HCT116 (cell line): ENCODE data around the gene TAPBPL. TPM values are rescaled to one million over a fixed set of nuclear protein-coding genes. Genes with fewer than 3 reads are reported as not detected.

Source experiments
- ATAC-seq: fragments of 200-7000 bp; cut with Tn5 transposase; 2 replicates; pipeline ENCODE4 v1.9.1; 2020; ENCODE audit warnings: mild to moderate bottlenecking, moderate library complexity
- BruUV-seq: library from RNA; stranded (reverse); fragments of 400-500 nt; replicated peaks from 2 replicates; lab custom pipeline; 2021; lab: Mats Ljungman, UMichigan
- CTCF ChIA-PET: fragments of 300-600 bp; sonication (Branson Sonifier 250); formaldehyde crosslinking; loops from one replicate; lab custom pipeline; 2021; ENCODE audit warnings: antibody characterized with exemption; lab: Charles Lee
- POLR2A ChIA-PET: fragments of 300-600, 350-600 bp; sonication (Branson Sonifier 250); formaldehyde crosslinking; loops from one replicate; lab custom pipeline; 2021; ENCODE audit warnings: antibody characterized with exemption; lab: Charles Lee
- RAD21 ChIA-PET, 2 experiments: fragments of 300-600 bp; sonication (Branson Sonifier 250); formaldehyde crosslinking; loops; one replicate each; lab custom pipeline; 2023; ENCODE audit warnings: low total read pairs in 2 of 2; ENCODE audit not compliant: uncharacterized antibody in 2 of 2, unreplicated experiment in 2 of 2, low non-redundant PET in 1 of 2; lab: Charles Lee
- DNase-seq: peaks from one replicate; pipeline ENCODE4 v3.0.0-alpha.2; 2010; ENCODE audit warnings: low read depth, low spot score
- H2AFZ ChIP-seq: fragments of 200-600 bp; shearing (Covaris generic), sonication (generic); 2 replicates; pipeline ENCODE4 v1.6.1; 2017; ENCODE audit warnings: low read depth, mixed run types, mixed read lengths, antibody characterized with exemption, low read length; ENCODE audit not compliant: poor library complexity, severe bottlenecking
- H3K27ac ChIP-seq: 2 replicates; pipeline ENCODE4 v1.5.1; 2012; ENCODE audit warnings: low read depth, low read length
- H3K27me3 ChIP-seq: fragments of 200-600 bp; sonication (generic); 2 replicates; pipeline ENCODE4 v1.6.1; 2016; ENCODE audit warnings: mixed run types, low read length, mixed read lengths; ENCODE audit not compliant: insufficient read depth
- H3K36me3 ChIP-seq, 2 experiments: fragments of 200-500 bp in 1 of 2; fragments of 200-600 bp in 1 of 2; sonication (Bioruptor generic) in 1 of 2; sonication (generic) in 1 of 2; 2 replicates each; pipeline versions ENCODE4 v1.5.1 to v1.6.1; 2014 to 2016; ENCODE audit warnings: low read length in 2 of 2, inconsistent platforms in 1 of 2, mixed read lengths in 1 of 2, mixed run types in 1 of 2; ENCODE audit not compliant: insufficient read depth in 2 of 2, control insufficient read depth in 1 of 2
- H3K4me1 ChIP-seq, 2 experiments: fragments of 200-600 bp in 1 of 2; sonication (generic) in 1 of 2; 2 replicates each; pipeline versions ENCODE4 v1.5.1 to v1.6.1; 2012 to 2017; ENCODE audit warnings: low read length in 2 of 2, inconsistent platforms in 1 of 2, mild to moderate bottlenecking in 1 of 2, mixed read lengths in 1 of 2, mixed run types in 1 of 2, moderate library complexity in 1 of 2; ENCODE audit not compliant: insufficient read depth in 2 of 2, control insufficient read depth in 1 of 2
- H3K4me2 ChIP-seq: fragments of 200-600 bp; sonication (generic); 2 replicates; pipeline ENCODE4 v1.6.1; 2017; ENCODE audit warnings: mixed run types, low read length, mixed read lengths
- H3K4me3 ChIP-seq, 2 experiments: fragments of 200-600 bp in 1 of 2; sonication (generic) in 1 of 2; replicated peaks in 1 of 2; 2 replicates each; pipeline ENCODE4 v1.5.1; 2011 to 2016; ENCODE audit warnings: low read length in 2 of 2, control low read depth in 1 of 2, low read depth in 1 of 2, mild to moderate bottlenecking in 1 of 2, mixed read lengths in 1 of 2, mixed run types in 1 of 2
- H3K79me2 ChIP-seq: fragments of 200-600 bp; sonication (generic); 2 replicates; pipeline ENCODE4 v1.6.1; 2017; ENCODE audit warnings: mild to moderate bottlenecking, mixed run types, low read length, moderate library complexity, mixed read lengths; ENCODE audit not compliant: insufficient read depth
- H3K9ac ChIP-seq: fragments of 200-600 bp; sonication (generic); 2 replicates; pipeline ENCODE4 v1.6.1; 2016; ENCODE audit warnings: low read length, mixed read lengths
- H3K9me2 ChIP-seq: fragments of 200-600 bp; sonication (generic), shearing (Covaris generic); 2 replicates; pipeline ENCODE4 v1.6.1; 2017; ENCODE audit warnings: mixed run types, mild to moderate bottlenecking, moderate library complexity; ENCODE audit not compliant: insufficient read depth
- H3K9me3 ChIP-seq, 2 experiments: fragments of 200-500 bp in 1 of 2; fragments of 200-600 bp in 1 of 2; sonication (Bioruptor generic) in 1 of 2; sonication (generic) in 1 of 2; 2 replicates each; pipeline ENCODE4 v1.6.1; 2014 to 2017; ENCODE audit warnings: low read length in 2 of 2, mixed read lengths in 2 of 2, inconsistent platforms in 1 of 2, low read depth in 1 of 2, mild to moderate bottlenecking in 1 of 2, mixed run types in 1 of 2, moderate library complexity in 1 of 2; ENCODE audit not compliant: control insufficient read depth in 1 of 2, insufficient read depth in 1 of 2
- H4K20me1 ChIP-seq: fragments of 200-600 bp; sonication (generic), shearing (Covaris generic); 2 replicates; pipeline ENCODE4 v1.6.1; 2017; ENCODE audit warnings: mixed run types, mild to moderate bottlenecking, moderate library complexity; ENCODE audit not compliant: insufficient read depth
- CBX3 ChIP-seq: IDR thresholded peaks from 2 replicates; pipeline ENCODE4 v1.6.1; 2012; ENCODE audit warnings: low read depth
- EGR1 ChIP-seq: IDR thresholded peaks from 2 replicates; pipeline ENCODE4 v1.6.1; 2012; ENCODE audit warnings: low read depth
- EZH2 ChIP-seq: fragments of 200-600 bp; sonication (generic); IDR thresholded peaks from 2 replicates; pipeline ENCODE4 v1.6.1; 2017; ENCODE audit warnings: antibody characterized with exemption, mixed run types
- JUND ChIP-seq: IDR thresholded peaks from 2 replicates; pipeline ENCODE4 v1.6.1; 2012
- POLR2AphosphoS5 ChIP-seq: IDR thresholded peaks from 2 replicates; pipeline ENCODE4 v1.6.1; 2011; ENCODE audit warnings: mild to moderate bottlenecking, low read depth, low read length, moderate library complexity
- RAD21 ChIP-seq: IDR thresholded peaks from 2 replicates; pipeline ENCODE4 v1.6.1; 2012; ENCODE audit warnings: low read depth, mild to moderate bottlenecking
- REST ChIP-seq: IDR thresholded peaks from 2 replicates; pipeline ENCODE4 v1.6.1; 2012; ENCODE audit warnings: low read depth
- SIN3A ChIP-seq: IDR thresholded peaks from 2 replicates; pipeline ENCODE4 v1.6.1; 2012; ENCODE audit warnings: low read depth
- SP1 ChIP-seq: IDR thresholded peaks from 2 replicates; pipeline ENCODE4 v1.6.1; 2012; ENCODE audit warnings: low read depth
- SRF ChIP-seq: IDR thresholded peaks from 2 replicates; pipeline ENCODE4 v1.6.1; 2012; ENCODE audit warnings: low read depth
- TCF7L2 ChIP-seq: IDR thresholded peaks from 2 replicates; pipeline ENCODE4 v1.7.0; 2011; ENCODE audit warnings: borderline replicate concordance, inconsistent platforms; ENCODE audit not compliant: insufficient read depth, insufficient read length; ENCODE audit errors: extremely low read depth
- YY1 ChIP-seq: IDR thresholded peaks from 2 replicates; pipeline ENCODE4 v1.6.1; 2011; ENCODE audit warnings: low read length, low read depth, moderate library complexity, mild to moderate bottlenecking; ENCODE audit not compliant: insufficient replicate concordance; ENCODE audit errors: extremely low read depth
- ZFX ChIP-seq: fragments of 450-650 bp; IDR thresholded peaks from 2 replicates; pipeline ENCODE4 v1.6.1; 2017
- intact Hi-C: fragments of 100-400 bp; cut with micrococcal nuclease; formaldehyde crosslinking; loops from 2 replicates; pipeline ENCODE4 v1.10.0; 2022
- total RNA-seq: library from RNA; stranded (reverse); gene quantifications from one replicate; pipeline ENCODE4 v1.2.1, GENCODE V29; 2021; ENCODE audit not compliant: unreplicated experiment
- TF ChIP-seq, protein P1 (sequence below), 3 experiments: fragments of 200-600 bp in 1 of 3; sonication (generic) in 1 of 3; IDR thresholded peaks in 2 of 3; conservative IDR thresholded peaks in 1 of 3; 2 replicates each; pipeline ENCODE4 v1.5.1; 2012 to 2017; ENCODE audit warnings: low read depth in 2 of 3, low read length in 2 of 3, antibody characterized with exemption in 1 of 3, borderline replicate concordance in 1 of 3, control low read depth in 1 of 3, mild to moderate bottlenecking in 1 of 3, mixed read lengths in 1 of 3, mixed run types in 1 of 3, moderate library complexity in 1 of 3; ENCODE audit not compliant: insufficient read depth in 1 of 3
- TF ChIP-seq, protein P2 (sequence below): IDR thresholded peaks from 2 replicates; pipeline ENCODE4 v1.6.1; 2011; ENCODE audit warnings: mild to moderate bottlenecking, low read length, moderate library complexity; ENCODE audit not compliant: insufficient replicate concordance; ENCODE audit errors: extremely low read depth
- TF ChIP-seq, protein P3 (sequence below): IDR thresholded peaks from 2 replicates; pipeline ENCODE4 v1.6.1; 2012
- TF ChIP-seq, protein P4 (sequence below): IDR thresholded peaks from 2 replicates; pipeline ENCODE4 v1.6.1; 2012

TAPBPL gene
- total RNA-seq, 1 experiment from 2014 or later, result 0.54 TPM

DNA sequence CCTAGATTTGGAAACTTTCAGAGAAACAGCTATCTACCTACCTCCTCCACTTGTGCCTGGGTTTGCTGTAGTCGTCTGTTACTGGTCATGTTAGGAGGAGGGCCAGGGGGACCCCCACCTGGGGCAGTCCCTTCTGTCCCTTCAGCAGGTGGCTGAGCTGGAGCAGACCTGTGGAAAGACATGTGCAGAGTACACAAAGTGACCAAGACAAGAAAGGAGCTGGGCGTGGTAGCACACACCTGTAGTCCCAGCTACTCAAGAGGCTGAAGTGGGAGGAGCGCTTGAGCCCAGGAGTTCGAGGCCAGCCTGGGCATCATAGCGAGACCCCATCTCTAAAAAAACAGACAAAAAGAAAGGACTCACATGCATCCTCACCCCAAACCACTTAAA lies 14.3 kb downstream of the TAPBPL start:
- H3K4me2 ChIP-seq, result no peak overlapping the region
- ChIA-PET RAD21 (interaction anchor here (1.1 to 1.7 kb wide), 5 partner anchors 44 to 478 kb away, joined by 3 to 5 read pairs (median 5); no protein-coding TSS in a partner anchor), POLR2A (interaction anchor here (1.1 to 1.5 kb wide), 2 partner anchors 68 to 140 kb away, joined by 3 to 7 read pairs; partner anchors contain the start of gene GAPDH), CTCF (interaction anchor here (0.8 to 2.1 kb wide), 16 partner anchors 42 to 399 kb away, joined by 3 to 46 read pairs (median 5); partner anchors contain the start of gene TNFRSF1A)
- intact Hi-C loops, result loop anchor here (5.0 kb wide), 1 partner anchor 129 kb away; no protein-coding TSS in a partner anchor
- H3K9me2 ChIP-seq, result no peaks in the 10 kb centered on the region
- no peaks in the 10 kb centered on the region for H4K20me1 ChIP-seq
- no peaks in the 10 kb centered on the region for H3K27me3 ChIP-seq
- H2AFZ ChIP-seq, result no peak overlapping the region
- no TSS peak for BruUV-seq
- peaks cover 14 to 31% of the 10 kb centered on the region in 2 experiments; a peak in 3 of 4 replicates for H3K36me3 ChIP-seq
- H3K9ac ChIP-seq, result no peak overlapping the region
- no peak for DNase-seq
- H3K4me1 ChIP-seq, result peaks cover 8 to 17% of the 10 kb centered on the region in 2 experiments
- no peak for ATAC-seq
- H3K27ac ChIP-seq, result no peak overlapping the region
- TF ChIP-seq SIN3A (no peak), REST (no peak), EZH2 (no peak), TCF7L2 (no peak), ZFX (no peak), EGR1 (no peak), YY1 (no peak), CBX3 (no peak), SRF (no peak), RAD21 (no peak), SP1 (no peak), POLR2AphosphoS5 (no peak), JUND (no peak)
- TF ChIP-seq, protein P1, sequence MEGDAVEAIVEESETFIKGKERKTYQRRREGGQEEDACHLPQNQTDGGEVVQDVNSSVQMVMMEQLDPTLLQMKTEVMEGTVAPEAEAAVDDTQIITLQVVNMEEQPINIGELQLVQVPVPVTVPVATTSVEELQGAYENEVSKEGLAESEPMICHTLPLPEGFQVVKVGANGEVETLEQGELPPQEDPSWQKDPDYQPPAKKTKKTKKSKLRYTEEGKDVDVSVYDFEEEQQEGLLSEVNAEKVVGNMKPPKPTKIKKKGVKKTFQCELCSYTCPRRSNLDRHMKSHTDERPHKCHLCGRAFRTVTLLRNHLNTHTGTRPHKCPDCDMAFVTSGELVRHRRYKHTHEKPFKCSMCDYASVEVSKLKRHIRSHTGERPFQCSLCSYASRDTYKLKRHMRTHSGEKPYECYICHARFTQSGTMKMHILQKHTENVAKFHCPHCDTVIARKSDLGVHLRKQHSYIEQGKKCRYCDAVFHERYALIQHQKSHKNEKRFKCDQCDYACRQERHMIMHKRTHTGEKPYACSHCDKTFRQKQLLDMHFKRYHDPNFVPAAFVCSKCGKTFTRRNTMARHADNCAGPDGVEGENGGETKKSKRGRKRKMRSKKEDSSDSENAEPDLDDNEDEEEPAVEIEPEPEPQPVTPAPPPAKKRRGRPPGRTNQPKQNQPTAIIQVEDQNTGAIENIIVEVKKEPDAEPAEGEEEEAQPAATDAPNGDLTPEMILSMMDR (IDR thresholded peaks at IDR 0.05 in 2 of 3, conservative IDR thresholded peaks at IDR 0.05 in 1 of 3; ENCODE audit: borderline replicate concordance in 1 of 3, insufficient read depth in 1 of 3, low read depth in 2 of 3, low read length in 2 of 3), result no peak
- TF ChIP-seq, protein P2, sequence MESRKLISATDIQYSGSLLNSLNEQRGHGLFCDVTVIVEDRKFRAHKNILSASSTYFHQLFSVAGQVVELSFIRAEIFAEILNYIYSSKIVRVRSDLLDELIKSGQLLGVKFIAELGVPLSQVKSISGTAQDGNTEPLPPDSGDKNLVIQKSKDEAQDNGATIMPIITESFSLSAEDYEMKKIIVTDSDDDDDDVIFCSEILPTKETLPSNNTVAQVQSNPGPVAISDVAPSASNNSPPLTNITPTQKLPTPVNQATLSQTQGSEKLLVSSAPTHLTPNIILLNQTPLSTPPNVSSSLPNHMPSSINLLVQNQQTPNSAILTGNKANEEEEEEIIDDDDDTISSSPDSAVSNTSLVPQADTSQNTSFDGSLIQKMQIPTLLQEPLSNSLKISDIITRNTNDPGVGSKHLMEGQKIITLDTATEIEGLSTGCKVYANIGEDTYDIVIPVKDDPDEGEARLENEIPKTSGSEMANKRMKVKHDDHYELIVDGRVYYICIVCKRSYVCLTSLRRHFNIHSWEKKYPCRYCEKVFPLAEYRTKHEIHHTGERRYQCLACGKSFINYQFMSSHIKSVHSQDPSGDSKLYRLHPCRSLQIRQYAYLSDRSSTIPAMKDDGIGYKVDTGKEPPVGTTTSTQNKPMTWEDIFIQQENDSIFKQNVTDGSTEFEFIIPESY, result no peak
- TF ChIP-seq, protein P3, sequence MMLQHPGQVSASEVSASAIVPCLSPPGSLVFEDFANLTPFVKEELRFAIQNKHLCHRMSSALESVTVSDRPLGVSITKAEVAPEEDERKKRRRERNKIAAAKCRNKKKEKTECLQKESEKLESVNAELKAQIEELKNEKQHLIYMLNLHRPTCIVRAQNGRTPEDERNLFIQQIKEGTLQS, result no peak
- TF ChIP-seq, protein P4, sequence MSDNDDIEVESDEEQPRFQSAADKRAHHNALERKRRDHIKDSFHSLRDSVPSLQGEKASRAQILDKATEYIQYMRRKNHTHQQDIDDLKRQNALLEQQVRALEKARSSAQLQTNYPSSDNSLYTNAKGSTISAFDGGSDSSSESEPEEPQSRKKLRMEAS, result no peak
- no peak overlapping the region for H3K4me3 ChIP-seq
- H3K79me2 ChIP-seq, result no peaks in the 10 kb centered on the region; the same call in 1 of the 2 replicates
- H3K9me3 ChIP-seq, result no peaks in the 10 kb centered on the region
